ENCODE data around the gene CLTC.

- no peak for TF ChIP-seq RAD21 (conservative IDR thresholded peaks at IDR 0.05 in 1 of 2, IDR thresholded peaks at IDR 0.05 in 1 of 2)
- TF ChIP-seq TP53 (CRISPR knock-in tag; IDR thresholded peaks at IDR 0.05) = no peak
- TF ChIP-seq CTCF (IDR thresholded peaks at IDR 0.05) = no peak
- no peak for TF ChIP-seq REST (IDR thresholded peaks at IDR 0.05)
- TF ChIP-seq SMC3 (IDR thresholded peaks at IDR 0.05) = no peak
- no peak for TF ChIP-seq MAX (IDR thresholded peaks at IDR 0.05)
- no peak for TF ChIP-seq POLR2A (IDR thresholded peaks at IDR 0.05; ENCODE audit: low read length)
- TF ChIP-seq CBX2 (IDR thresholded peaks at IDR 0.05; ENCODE audit: borderline replicate concordance, low read depth) = no peak
- TF ChIP-seq JUNB (IDR thresholded peaks at IDR 0.05) = no peak
- TF ChIP-seq KDM5A (IDR thresholded peaks at IDR 0.05) = no peak
- no peak for TF ChIP-seq EP300 (IDR thresholded peaks at IDR 0.05)
- TF ChIP-seq ESRRA (IDR thresholded peaks at IDR 0.05; ENCODE audit: borderline replicate concordance, low read length) = no peak
- no peak for TF ChIP-seq JUN (IDR thresholded peaks at IDR 0.05)
Observed at GRCh38 chr17:59698143-59698542, 78.4 kb downstream of the CLTC start.
